A673 (cell line): ENCODE results near the gene NDOR1. TPM values are rescaled to one million over a fixed set of nuclear protein-coding genes. Genes with fewer than 3 reads are reported as not detected.

ENCODE experiments used
- BruUV-seq: library from RNA; stranded (reverse); fragments of 400-500 nt; replicated peaks from 2 replicates; lab custom pipeline; 2021; lab: Mats Ljungman, UMichigan
- CTCF ChIA-PET: fragments of 300-600 bp; sonication (Branson Sonifier 250); formaldehyde crosslinking; loops from one replicate; lab custom pipeline; 2022; ENCODE audit warnings: antibody characterized with exemption; lab: Charles Lee
- POLR2A ChIA-PET: fragments of 300-600 bp; sonication (Branson Sonifier 250); formaldehyde crosslinking; loops from one replicate; lab custom pipeline; 2022; ENCODE audit warnings: antibody characterized with exemption; ENCODE audit not compliant: low non-redundant PET; lab: Charles Lee
- DNase-seq: peaks from one replicate; pipeline ENCODE4 v3.0.0-alpha.2; 2015; ENCODE audit warnings: low spot score
- H3K27ac ChIP-seq: fragments of 200-600 bp; sonication (generic); 2 replicates; pipeline ENCODE4 v1.5.1; 2016; ENCODE audit warnings: mixed run types, low read depth, mild to moderate bottlenecking, mixed read lengths, antibody characterized with exemption, low read length; ENCODE audit not compliant: poor library complexity, severe bottlenecking
- H3K27me3 ChIP-seq: fragments of 200-600 bp; sonication (generic); replicated peaks from 2 replicates; pipeline ENCODE4 v1.6.1; 2017; ENCODE audit warnings: mixed run types, low read depth, mild to moderate bottlenecking, mixed read lengths, antibody characterized with exemption, low read length; ENCODE audit not compliant: insufficient read depth, poor library complexity
- H3K36me3 ChIP-seq: fragments of 200-600 bp; sonication (generic); 2 replicates; pipeline ENCODE4 v1.6.1; 2016; ENCODE audit warnings: mixed run types, mild to moderate bottlenecking, mixed read lengths, antibody characterized with exemption, low read length; ENCODE audit not compliant: insufficient read depth, poor library complexity, severe bottlenecking
- H3K4me1 ChIP-seq: fragments of 200-600 bp; sonication (generic); 2 replicates; pipeline ENCODE4 v1.6.1; 2017; ENCODE audit warnings: mixed run types, mild to moderate bottlenecking, mixed read lengths, antibody characterized with exemption, low read length; ENCODE audit not compliant: insufficient read depth, poor library complexity, severe bottlenecking
- H3K4me3 ChIP-seq: fragments of 200-600 bp; sonication (generic); 2 replicates; pipeline ENCODE4 v1.5.1; 2016; ENCODE audit warnings: low read depth, mixed run types, mild to moderate bottlenecking, mixed read lengths, low read length; ENCODE audit not compliant: poor library complexity, severe bottlenecking
- H3K9me3 ChIP-seq: fragments of 200-600 bp; sonication (generic); 2 replicates; pipeline ENCODE4 v1.6.1; 2016; ENCODE audit warnings: mixed run types, low read depth, mild to moderate bottlenecking, mixed read lengths, antibody characterized with exemption, low read length; ENCODE audit not compliant: poor library complexity, severe bottlenecking
- CTCF ChIP-seq: fragments of 300-800, 200-600 bp; sonication (generic); conservative IDR thresholded peaks from 2 replicates; pipeline ENCODE4 v1.5.1; 2017; ENCODE audit warnings: low read depth, mild to moderate bottlenecking, antibody characterized with exemption, low read length, moderate library complexity, mixed read lengths
- EZH2 ChIP-seq: fragments of 200-600 bp; sonication (generic); IDR thresholded peaks from 2 replicates; pipeline ENCODE4 v1.6.1; 2017; ENCODE audit warnings: borderline replicate concordance, low read depth, mild to moderate bottlenecking, mixed read lengths, antibody characterized with exemption, low read length; ENCODE audit not compliant: poor library complexity, severe bottlenecking
- intact Hi-C: fragments of 100-400 bp; cut with micrococcal nuclease; formaldehyde crosslinking; loops from one replicate; pipeline ENCODE4 v1.10.0; 2022; ENCODE audit not compliant: unreplicated experiment
- total RNA-seq: library from RNA; stranded (reverse); gene quantifications from 2 replicates; pipeline ENCODE4 v1.2.3, GENCODE V29; 2021

Gene NDOR1
- total RNA-seq, 1 experiment from 2014 or later: 40.2 TPM

- ChIA-PET CTCF (no interaction called here), POLR2A (no interaction called here)
- Histone ChIP-seq H3K4me3 (peak overlapping the region; percentile 72), H3K9me3 (no peaks in the 10 kb centered on the region), H3K4me1 (peaks cover 9% of the 10 kb centered on the region), H3K27ac (no peak overlapping the region), H3K36me3 (no peaks in the 10 kb centered on the region), H3K27me3 (no peaks in the 10 kb centered on the region)
- no TSS peak for BruUV-seq
- TF ChIP-seq EZH2 (no peak), CTCF (no peak)
- intact Hi-C loops: loop anchor here (5.0 kb wide), 1 partner anchor 429 kb away; the partner anchor contains the start of gene TMEM141
- DNase-seq: no peak
Observed at GRCh38 chr9:137221095-137221505, 15.6 kb downstream of the NDOR1 start.

GRCh38 chr9:137221506-137222111, 16.1 kb downstream of the NDOR1 start:
- no peak for TF ChIP-seq EZH2
- no peak for TF ChIP-seq CTCF
- peak overlapping the region; percentile 72 for H3K4me3 ChIP-seq
- DNase-seq: no peak
- peak overlapping the region; percentile 67 for H3K27ac ChIP-seq
- ChIA-PET CTCF (no interaction called here), POLR2A (no interaction called here)
- no TSS peak for BruUV-seq
- intact Hi-C loops: loop anchor here (5.0 kb wide), 1 partner anchor 429 kb away; the partner anchor contains the start of gene TMEM141
- H3K27me3 ChIP-seq: no peaks in the 10 kb centered on the region
- peaks cover 9% of the 10 kb centered on the region for H3K4me1 ChIP-seq
- no peaks in the 10 kb centered on the region for H3K36me3 ChIP-seq
- no peaks in the 10 kb centered on the region for H3K9me3 ChIP-seq

- intact Hi-C loops: loop anchor here (5.0 kb wide), 1 partner anchor 430 kb away; the partner anchor contains the start of gene TMEM141
- BruUV-seq: no TSS peak
Observed at GRCh38 chr9:137222190-137223077, 16.9 kb downstream of the NDOR1 start, which contains the start of gene RNF208. RNF208 (minus strand) TSS chr9:137222240; CDS start chr9:137221212, 1,028 bp downstream.

More at GRCh38 chr9:137222190-137223077, 16.9 kb downstream of the NDOR1 start, which contains the start of gene RNF208:
- no peaks in the 10 kb centered on the region for H3K36me3 ChIP-seq
- ChIA-PET CTCF (interaction anchor here (0.5 to 1.7 kb wide), 5 partner anchors 12 to 224 kb away, joined by 3 to 22 read pairs (median 4); no protein-coding TSS in a partner anchor), POLR2A (no interaction called here)
- H3K9me3 ChIP-seq: no peaks in the 10 kb centered on the region
- peak within 1 kb of the TSS; percentile 67 for H3K27ac ChIP-seq
- peaks cover 9% of the 10 kb centered on the region for H3K4me1 ChIP-seq
- no peaks in the 10 kb centered on the region for H3K27me3 ChIP-seq
- H3K4me3 ChIP-seq: peak within 1 kb of the TSS; percentile 72
- no peak for TF ChIP-seq CTCF
- TF ChIP-seq EZH2: no peak
- DNase-seq: no peak
